ENCODE data around the gene MMP27.

Gene MMP27

GRCh38 chr11:102703826-102704493, 1.6 kb downstream of the MMP27 start:
- no peak overlapping the region for H3K4me3 ChIP-seq (ENCODE audit: low read depth in 1 of 2, low read length in 2 of 2)
- no peak overlapping the region for H3K9ac ChIP-seq (ENCODE audit: low read depth in 1 of 2, low read length in 2 of 2)
- H3K27me3 ChIP-seq (ENCODE audit: control insufficient read depth in 1 of 2, insufficient read depth in 2 of 2, low read length in 2 of 2), result no peaks in the 10 kb centered on the region
- no peaks in the 10 kb centered on the region for H3K36me3 ChIP-seq (ENCODE audit: control insufficient read depth in 1 of 2, insufficient read depth in 2 of 2, low read length in 2 of 2)
- H3K4me1 ChIP-seq (ENCODE audit: control insufficient read depth in 1 of 2, insufficient read depth in 2 of 2, low read length in 2 of 2), result peaks cover 0 to 6% of the 10 kb centered on the region in 2 donors
- no peak overlapping the region for H3K27ac ChIP-seq (ENCODE audit: low read depth, low read length)
- no peaks in the 10 kb centered on the region for H3K9me3 ChIP-seq (ENCODE audit: control insufficient read depth in 1 of 2, low read length in 2 of 2)

- H3K4me1 ChIP-seq (ENCODE audit: control insufficient read depth in 1 of 2, insufficient read depth in 2 of 2, low read length in 2 of 2), result no peaks in the 10 kb centered on the region
- H3K9me3 ChIP-seq (ENCODE audit: control insufficient read depth in 1 of 2, low read length in 2 of 2), result no peaks in the 10 kb centered on the region
- H3K27me3 ChIP-seq (ENCODE audit: control insufficient read depth in 1 of 2, insufficient read depth in 2 of 2, low read length in 2 of 2), result peaks cover 0 to 6% of the 10 kb centered on the region in 2 donors
- H3K9ac ChIP-seq (ENCODE audit: low read depth in 1 of 2, low read length in 2 of 2), result no peak overlapping the region
- H3K27ac ChIP-seq (ENCODE audit: low read depth, low read length), result no peak overlapping the region
- H3K4me3 ChIP-seq (ENCODE audit: low read depth in 1 of 2, low read length in 2 of 2), result no peak overlapping the region
- no peaks in the 10 kb centered on the region for H3K36me3 ChIP-seq (ENCODE audit: control insufficient read depth in 1 of 2, insufficient read depth in 2 of 2, low read length in 2 of 2)
Observed at GRCh38 chr11:102695201-102695600, 10.4 kb downstream of the MMP27 start.

GRCh38 chr11:102685754-102686153, 19.8 kb downstream of the MMP27 start:
- Histone ChIP-seq H3K4me1 (ENCODE audit: control insufficient read depth in 1 of 2, insufficient read depth in 2 of 2, low read length in 2 of 2) (no peaks in the 10 kb centered on the region), H3K9ac (ENCODE audit: low read depth in 1 of 2, low read length in 2 of 2) (no peak overlapping the region), H3K36me3 (ENCODE audit: control insufficient read depth in 1 of 2, insufficient read depth in 2 of 2, low read length in 2 of 2) (no peaks in the 10 kb centered on the region), H3K4me3 (ENCODE audit: low read depth in 1 of 2, low read length in 2 of 2) (no peak overlapping the region), H3K27ac (ENCODE audit: low read depth, low read length) (no peak overlapping the region), H3K9me3 (ENCODE audit: control insufficient read depth in 1 of 2, low read length in 2 of 2) (no peaks in the 10 kb centered on the region), H3K27me3 (ENCODE audit: control insufficient read depth in 1 of 2, insufficient read depth in 2 of 2, low read length in 2 of 2) (peaks cover 0 to under 1% of the 10 kb centered on the region in 2 donors)

GRCh38 chr11:102685338-102685737, 20.2 kb downstream of the MMP27 start:
- no peak overlapping the region for H3K4me3 ChIP-seq (ENCODE audit: low read depth in 1 of 2, low read length in 2 of 2)
- H3K27me3 ChIP-seq (ENCODE audit: control insufficient read depth in 1 of 2, insufficient read depth in 2 of 2, low read length in 2 of 2), result no peaks in the 10 kb centered on the region
- H3K27ac ChIP-seq (ENCODE audit: low read depth, low read length), result no peak overlapping the region
- H3K9me3 ChIP-seq (ENCODE audit: control insufficient read depth in 1 of 2, low read length in 2 of 2), result no peaks in the 10 kb centered on the region
- no peaks in the 10 kb centered on the region for H3K4me1 ChIP-seq (ENCODE audit: control insufficient read depth in 1 of 2, insufficient read depth in 2 of 2, low read length in 2 of 2)
- no peaks in the 10 kb centered on the region for H3K36me3 ChIP-seq (ENCODE audit: control insufficient read depth in 1 of 2, insufficient read depth in 2 of 2, low read length in 2 of 2)
- no peak overlapping the region for H3K9ac ChIP-seq (ENCODE audit: low read depth in 1 of 2, low read length in 2 of 2)

GRCh38 chr11:102683277-102683676, 22.3 kb downstream of the MMP27 start:
- H3K36me3 ChIP-seq (ENCODE audit: control insufficient read depth in 1 of 2, insufficient read depth in 2 of 2, low read length in 2 of 2), result no peaks in the 10 kb centered on the region
- H3K27me3 ChIP-seq (ENCODE audit: control insufficient read depth in 1 of 2, insufficient read depth in 2 of 2, low read length in 2 of 2), result no peaks in the 10 kb centered on the region
- H3K9ac ChIP-seq (ENCODE audit: low read depth in 1 of 2, low read length in 2 of 2), result no peak overlapping the region
- no peak overlapping the region for H3K4me3 ChIP-seq (ENCODE audit: low read depth in 1 of 2, low read length in 2 of 2)
- no peaks in the 10 kb centered on the region for H3K4me1 ChIP-seq (ENCODE audit: control insufficient read depth in 1 of 2, insufficient read depth in 2 of 2, low read length in 2 of 2)
- no peaks in the 10 kb centered on the region for H3K9me3 ChIP-seq (ENCODE audit: control insufficient read depth in 1 of 2, low read length in 2 of 2)
- no peak overlapping the region for H3K27ac ChIP-seq (ENCODE audit: low read depth, low read length)

GRCh38 chr11:102680945-102681344, 24.6 kb downstream of the MMP27 start:
- Histone ChIP-seq H3K36me3 (ENCODE audit: control insufficient read depth in 1 of 2, insufficient read depth in 2 of 2, low read length in 2 of 2) (no peaks in the 10 kb centered on the region), H3K9me3 (ENCODE audit: control insufficient read depth in 1 of 2, low read length in 2 of 2) (no peaks in the 10 kb centered on the region), H3K27me3 (ENCODE audit: control insufficient read depth in 1 of 2, insufficient read depth in 2 of 2, low read length in 2 of 2) (no peaks in the 10 kb centered on the region), H3K4me3 (ENCODE audit: low read depth in 1 of 2, low read length in 2 of 2) (no peak overlapping the region), H3K4me1 (ENCODE audit: control insufficient read depth in 1 of 2, insufficient read depth in 2 of 2, low read length in 2 of 2) (no peaks in the 10 kb centered on the region), H3K27ac (ENCODE audit: low read depth, low read length) (no peak overlapping the region), H3K9ac (ENCODE audit: low read depth in 1 of 2, low read length in 2 of 2) (no peak overlapping the region)

- Histone ChIP-seq H3K9ac (ENCODE audit: low read depth in 1 of 2, low read length in 2 of 2) (no peak overlapping the region), H3K27me3 (ENCODE audit: control insufficient read depth in 1 of 2, insufficient read depth in 2 of 2, low read length in 2 of 2) (no peaks in the 10 kb centered on the region), H3K4me1 (ENCODE audit: control insufficient read depth in 1 of 2, insufficient read depth in 2 of 2, low read length in 2 of 2) (no peaks in the 10 kb centered on the region), H3K27ac (ENCODE audit: low read depth, low read length) (no peak overlapping the region), H3K4me3 (ENCODE audit: low read depth in 1 of 2, low read length in 2 of 2) (no peak overlapping the region), H3K36me3 (ENCODE audit: control insufficient read depth in 1 of 2, insufficient read depth in 2 of 2, low read length in 2 of 2) (no peaks in the 10 kb centered on the region), H3K9me3 (ENCODE audit: control insufficient read depth in 1 of 2, low read length in 2 of 2) (no peaks in the 10 kb centered on the region)
Observed at GRCh38 chr11:102678022-102678421, 27.5 kb downstream of the MMP27 start.

- no peak overlapping the region for H3K27ac ChIP-seq (ENCODE audit: low read depth, low read length)
- H3K36me3 ChIP-seq (ENCODE audit: control insufficient read depth in 1 of 2, insufficient read depth in 2 of 2, low read length in 2 of 2), result no peaks in the 10 kb centered on the region
- H3K4me1 ChIP-seq (ENCODE audit: control insufficient read depth in 1 of 2, insufficient read depth in 2 of 2, low read length in 2 of 2), result no peaks in the 10 kb centered on the region
- no peaks in the 10 kb centered on the region for H3K9me3 ChIP-seq (ENCODE audit: control insufficient read depth in 1 of 2, low read length in 2 of 2)
- H3K27me3 ChIP-seq (ENCODE audit: control insufficient read depth in 1 of 2, insufficient read depth in 2 of 2, low read length in 2 of 2), result no peaks in the 10 kb centered on the region
- no peak overlapping the region for H3K4me3 ChIP-seq (ENCODE audit: low read depth in 1 of 2, low read length in 2 of 2)
- no peak overlapping the region for H3K9ac ChIP-seq (ENCODE audit: low read depth in 1 of 2, low read length in 2 of 2)
Observed at GRCh38 chr11:102676084-102676483, 29.5 kb downstream of the MMP27 start.

- Histone ChIP-seq H3K4me1 (ENCODE audit: control insufficient read depth in 1 of 2, insufficient read depth in 2 of 2, low read length in 2 of 2) (no peaks in the 10 kb centered on the region), H3K9ac (ENCODE audit: low read depth in 1 of 2, low read length in 2 of 2) (no peak overlapping the region), H3K9me3 (ENCODE audit: control insufficient read depth in 1 of 2, low read length in 2 of 2) (no peaks in the 10 kb centered on the region), H3K27ac (ENCODE audit: low read depth, low read length) (no peak overlapping the region), H3K4me3 (ENCODE audit: low read depth in 1 of 2, low read length in 2 of 2) (no peak overlapping the region), H3K27me3 (ENCODE audit: control insufficient read depth in 1 of 2, insufficient read depth in 2 of 2, low read length in 2 of 2) (no peaks in the 10 kb centered on the region), H3K36me3 (ENCODE audit: control insufficient read depth in 1 of 2, insufficient read depth in 2 of 2, low read length in 2 of 2) (no peaks in the 10 kb centered on the region)
Observed at GRCh38 chr11:102669664-102670063, 35.9 kb downstream of the MMP27 start.

- H3K9ac ChIP-seq (ENCODE audit: low read depth in 1 of 2, low read length in 2 of 2), result no peak overlapping the region
- no peaks in the 10 kb centered on the region for H3K9me3 ChIP-seq (ENCODE audit: control insufficient read depth in 1 of 2, low read length in 2 of 2)
- no peaks in the 10 kb centered on the region for H3K27me3 ChIP-seq (ENCODE audit: control insufficient read depth in 1 of 2, insufficient read depth in 2 of 2, low read length in 2 of 2)
- no peak overlapping the region for H3K27ac ChIP-seq (ENCODE audit: low read depth, low read length)
- no peaks in the 10 kb centered on the region for H3K36me3 ChIP-seq (ENCODE audit: control insufficient read depth in 1 of 2, insufficient read depth in 2 of 2, low read length in 2 of 2)
- H3K4me3 ChIP-seq (ENCODE audit: low read depth in 1 of 2, low read length in 2 of 2), result no peak overlapping the region
- no peaks in the 10 kb centered on the region for H3K4me1 ChIP-seq (ENCODE audit: control insufficient read depth in 1 of 2, insufficient read depth in 2 of 2, low read length in 2 of 2)
Observed at GRCh38 chr11:102666331-102666957, 39.1 kb downstream of the MMP27 start.
